HepG2 (cell line): ENCODE measurements around the gene ZNF341. TPM values are rescaled to one million over a fixed set of nuclear protein-coding genes. Genes with fewer than 3 reads are reported as not detected.

Experiments used
- DDIT3 ChIP-seq: sonication (generic); formaldehyde crosslinking; IDR thresholded peaks from 2 replicates; pipeline ENCODE4 v1.4.0; 2020; ENCODE audit warnings: mild to moderate bottlenecking, missing genetic modification reagents
- HMGXB3 ChIP-seq: sonication (generic); formaldehyde crosslinking; IDR thresholded peaks from 2 replicates; pipeline ENCODE4 v1.4.0; 2020; ENCODE audit warnings: missing genetic modification reagents, borderline replicate concordance
- JUNB ChIP-seq: sonication (generic); formaldehyde crosslinking; IDR thresholded peaks from 2 replicates; pipeline ENCODE4 v1.8.0; 2022; ENCODE audit warnings: missing genetic modification reagents, mild to moderate bottlenecking, borderline replicate concordance
- MED13 ChIP-seq: sonication (generic); formaldehyde crosslinking; IDR thresholded peaks from 2 replicates; pipeline ENCODE4 v1.5.0; 2020; ENCODE audit warnings: missing genetic modification reagents
- STAT5B ChIP-seq: sonication (generic); formaldehyde crosslinking; IDR thresholded peaks from 2 replicates; pipeline ENCODE4 v1.4.0; 2020; ENCODE audit warnings: missing genetic modification reagents
- ZNF143 ChIP-seq: sonication (generic); formaldehyde crosslinking; IDR thresholded peaks from 2 replicates; pipeline ENCODE4 v1.4.0; 2020; ENCODE audit warnings: missing genetic modification reagents
- ZNF296 ChIP-seq: sonication (generic); formaldehyde crosslinking; conservative IDR thresholded peaks from 2 replicates; pipeline ENCODE4 v1.5.0; 2020; ENCODE audit warnings: mild to moderate bottlenecking, missing genetic modification reagents
- ZNF33B ChIP-seq: sonication (generic); formaldehyde crosslinking; IDR thresholded peaks from 2 replicates; pipeline ENCODE4 v1.5.1; 2020; ENCODE audit warnings: mild to moderate bottlenecking, missing genetic modification reagents
- ZNF619 ChIP-seq: sonication (generic); formaldehyde crosslinking; IDR thresholded peaks from 2 replicates; pipeline ENCODE4 v1.4.0; 2020; ENCODE audit warnings: mild to moderate bottlenecking, missing genetic modification reagents
- polyA plus RNA-seq, 8 experiments: library from polyadenylated mRNA; depleted of rRNA in 3 of 8; stranded (reverse) in 7 of 8; unstranded in 1 of 8; fragments of >200 nt; fragmentation: Illumina TruSeq in 4 of 8; extraction: Trizol in 4 of 8; gene quantifications; 2 replicates each; pipeline versions ENCODE4 v1.2.1 to v1.2.3, GENCODE V29; 2011 to 2016; ENCODE audit warnings: low read depth in 4 of 8, missing spikeins in 1 of 8, mixed read lengths in 1 of 8; ENCODE audit not compliant: insufficient read depth in 1 of 8
- total RNA-seq, 5 experiments: library from RNA; depleted of rRNA; stranded (reverse); fragments of >200 nt; fragmentation: Illumina TruSeq; extraction: Trizol; gene quantifications; 2 replicates each; pipeline ENCODE4 v1.2.3, GENCODE V29; 2016; ENCODE audit warnings: low read depth in 1 of 5
- TF ChIP-seq, protein P1 (sequence below): sonication (generic); formaldehyde crosslinking; conservative IDR thresholded peaks from 2 replicates; pipeline ENCODE4 v1.4.0; 2020; ENCODE audit warnings: missing genetic modification reagents
- TF ChIP-seq, protein P2 (sequence below): sonication (generic); formaldehyde crosslinking; IDR thresholded peaks from 2 replicates; pipeline ENCODE4 v1.5.0; 2020; ENCODE audit warnings: mild to moderate bottlenecking, missing genetic modification reagents, borderline replicate concordance

Gene ZNF341
- total and polyA plus RNA-seq, 2 of the 13 experiments (the other 11 are each of a cell fraction or from before 2014, with no cell fraction given), result 1.1 to 2.2 TPM

DNA sequence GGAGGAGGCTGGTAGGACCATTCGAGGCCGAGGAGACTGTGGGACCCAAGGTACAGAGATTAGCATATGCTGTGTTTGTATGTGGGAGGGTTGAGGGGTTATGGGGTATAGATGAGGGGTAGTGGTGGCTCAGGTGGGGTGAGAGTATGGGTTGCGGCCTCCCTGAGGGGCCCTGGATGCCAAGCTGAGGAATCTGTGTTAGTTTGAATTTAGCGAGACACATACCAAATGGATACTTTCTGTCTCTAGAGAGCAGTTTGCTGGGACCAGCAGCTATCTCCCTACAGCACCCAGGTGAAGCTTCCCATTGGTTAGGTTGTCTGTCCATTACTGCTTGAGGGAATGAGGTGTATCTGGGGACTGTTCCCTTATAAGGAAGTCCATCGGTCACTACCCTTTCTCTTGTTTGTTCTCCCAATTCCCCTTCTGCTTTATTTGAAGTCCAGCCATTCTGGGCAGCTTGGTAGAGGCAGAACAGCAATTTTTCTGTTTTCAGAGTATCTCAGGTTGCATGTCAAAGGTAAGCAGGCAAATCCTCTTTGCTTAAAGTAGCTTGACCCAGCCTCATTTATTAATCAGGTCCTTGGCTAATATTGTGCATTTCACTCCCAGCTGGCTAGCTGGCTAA is 94.6 kb downstream of the ZNF341 start (continued):
- TF ChIP-seq, protein P1, sequence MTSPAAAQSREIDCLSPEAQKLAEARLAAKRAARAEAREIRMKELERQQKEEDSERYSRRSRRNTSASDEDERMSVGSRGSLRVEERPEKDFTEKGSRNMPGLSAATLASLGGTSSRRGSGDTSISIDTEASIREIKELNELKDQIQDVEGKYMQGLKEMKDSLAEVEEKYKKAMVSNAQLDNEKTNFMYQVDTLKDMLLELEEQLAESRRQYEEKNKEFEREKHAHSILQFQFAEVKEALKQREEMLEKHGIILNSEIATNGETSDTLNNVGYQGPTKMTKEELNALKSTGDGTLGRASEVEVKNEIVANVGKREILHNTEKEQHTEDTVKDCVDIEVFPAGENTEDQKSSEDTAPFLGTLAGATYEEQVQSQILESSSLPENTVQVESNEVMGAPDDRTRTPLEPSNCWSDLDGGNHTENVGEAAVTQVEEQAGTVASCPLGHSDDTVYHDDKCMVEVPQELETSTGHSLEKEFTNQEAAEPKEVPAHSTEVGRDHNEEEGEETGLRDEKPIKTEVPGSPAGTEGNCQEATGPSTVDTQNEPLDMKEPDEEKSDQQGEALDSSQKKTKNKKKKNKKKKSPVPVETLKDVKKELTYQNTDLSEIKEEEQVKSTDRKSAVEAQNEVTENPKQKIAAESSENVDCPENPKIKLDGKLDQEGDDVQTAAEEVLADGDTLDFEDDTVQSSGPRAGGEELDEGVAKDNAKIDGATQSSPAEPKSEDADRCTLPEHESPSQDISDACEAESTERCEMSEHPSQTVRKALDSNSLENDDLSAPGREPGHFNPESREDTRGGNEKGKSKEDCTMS (CRISPR knock-in tag), result no peak
- TF ChIP-seq JUNB (CRISPR knock-in tag) (no peak), ZNF33B (no peak), ZNF619 (CRISPR knock-in tag) (0 out of 2 replicates have a peak, but pooled peaks have one; percentile 26), DDIT3 (CRISPR knock-in tag) (no peak), HMGXB3 (CRISPR knock-in tag) (no peak), MED13 (CRISPR knock-in tag) (no peak), STAT5B (no peak), ZNF296 (CRISPR knock-in tag) (0 out of 2 replicates have a peak, but pooled peaks have one; percentile 58), ZNF143 (CRISPR knock-in tag) (no peak)
- TF ChIP-seq, protein P2, sequence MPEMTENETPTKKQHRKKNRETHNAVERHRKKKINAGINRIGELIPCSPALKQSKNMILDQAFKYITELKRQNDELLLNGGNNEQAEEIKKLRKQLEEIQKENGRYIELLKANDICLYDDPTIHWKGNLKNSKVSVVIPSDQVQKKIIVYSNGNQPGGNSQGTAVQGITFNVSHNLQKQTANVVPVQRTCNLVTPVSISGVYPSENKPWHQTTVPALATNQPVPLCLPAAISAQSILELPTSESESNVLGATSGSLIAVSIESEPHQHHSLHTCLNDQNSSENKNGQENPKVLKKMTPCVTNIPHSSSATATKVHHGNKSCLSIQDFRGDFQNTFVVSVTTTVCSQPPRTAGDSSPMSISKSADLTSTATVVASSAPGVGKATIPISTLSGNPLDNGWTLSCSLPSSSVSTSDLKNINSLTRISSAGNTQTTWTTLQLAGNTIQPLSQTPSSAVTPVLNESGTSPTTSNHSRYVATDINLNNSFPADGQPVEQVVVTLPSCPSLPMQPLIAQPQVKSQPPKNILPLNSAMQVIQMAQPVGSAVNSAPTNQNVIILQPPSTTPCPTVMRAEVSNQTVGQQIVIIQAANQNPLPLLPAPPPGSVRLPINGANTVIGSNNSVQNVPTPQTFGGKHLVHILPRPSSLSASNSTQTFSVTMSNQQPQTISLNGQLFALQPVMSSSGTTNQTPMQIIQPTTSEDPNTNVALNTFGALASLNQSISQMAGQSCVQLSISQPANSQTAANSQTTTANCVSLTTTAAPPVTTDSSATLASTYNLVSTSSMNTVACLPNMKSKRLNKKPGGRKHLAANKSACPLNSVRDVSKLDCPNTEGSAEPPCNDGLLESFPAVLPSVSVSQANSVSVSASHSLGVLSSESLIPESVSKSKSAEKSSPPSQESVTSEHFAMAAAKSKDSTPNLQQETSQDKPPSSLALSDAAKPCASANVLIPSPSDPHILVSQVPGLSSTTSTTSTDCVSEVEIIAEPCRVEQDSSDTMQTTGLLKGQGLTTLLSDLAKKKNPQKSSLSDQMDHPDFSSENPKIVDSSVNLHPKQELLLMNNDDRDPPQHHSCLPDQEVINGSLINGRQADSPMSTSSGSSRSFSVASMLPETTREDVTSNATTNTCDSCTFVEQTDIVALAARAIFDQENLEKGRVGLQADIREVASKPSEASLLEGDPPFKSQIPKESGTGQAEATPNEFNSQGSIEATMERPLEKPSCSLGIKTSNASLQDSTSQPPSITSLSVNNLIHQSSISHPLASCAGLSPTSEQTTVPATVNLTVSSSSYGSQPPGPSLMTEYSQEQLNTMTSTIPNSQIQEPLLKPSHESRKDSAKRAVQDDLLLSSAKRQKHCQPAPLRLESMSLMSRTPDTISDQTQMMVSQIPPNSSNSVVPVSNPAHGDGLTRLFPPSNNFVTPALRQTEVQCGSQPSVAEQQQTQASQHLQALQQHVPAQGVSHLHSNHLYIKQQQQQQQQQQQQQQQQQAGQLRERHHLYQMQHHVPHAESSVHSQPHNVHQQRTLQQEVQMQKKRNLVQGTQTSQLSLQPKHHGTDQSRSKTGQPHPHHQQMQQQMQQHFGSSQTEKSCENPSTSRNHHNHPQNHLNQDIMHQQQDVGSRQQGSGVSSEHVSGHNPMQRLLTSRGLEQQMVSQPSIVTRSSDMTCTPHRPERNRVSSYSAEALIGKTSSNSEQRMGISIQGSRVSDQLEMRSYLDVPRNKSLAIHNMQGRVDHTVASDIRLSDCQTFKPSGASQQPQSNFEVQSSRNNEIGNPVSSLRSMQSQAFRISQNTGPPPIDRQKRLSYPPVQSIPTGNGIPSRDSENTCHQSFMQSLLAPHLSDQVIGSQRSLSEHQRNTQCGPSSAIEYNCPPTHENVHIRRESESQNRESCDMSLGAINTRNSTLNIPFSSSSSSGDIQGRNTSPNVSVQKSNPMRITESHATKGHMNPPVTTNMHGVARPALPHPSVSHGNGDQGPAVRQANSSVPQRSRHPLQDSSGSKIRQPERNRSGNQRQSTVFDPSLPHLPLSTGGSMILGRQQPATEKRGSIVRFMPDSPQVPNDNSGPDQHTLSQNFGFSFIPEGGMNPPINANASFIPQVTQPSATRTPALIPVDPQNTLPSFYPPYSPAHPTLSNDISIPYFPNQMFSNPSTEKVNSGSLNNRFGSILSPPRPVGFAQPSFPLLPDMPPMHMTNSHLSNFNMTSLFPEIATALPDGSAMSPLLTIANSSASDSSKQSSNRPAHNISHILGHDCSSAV (CRISPR knock-in tag), result no peak
